ENCODE data around the gene ERF.

GRCh38 chr19:42274065-42274682 lies 19.2 kb upstream of the ERF start:
- TF ChIP-seq CTCF (IDR thresholded peaks at IDR 0.05): no peak
- TF ChIP-seq EZH2 (IDR thresholded peaks at IDR 0.05; ENCODE audit: borderline replicate concordance, insufficient read depth, low read depth, low read length, poor library complexity, severe bottlenecking): no peak

All from B cell (primary cell).